ENCODE measurements around the gene SORCS2.

Gene SORCS2

GRCh38 chr4:7708238-7708637, 515.9 kb downstream of the SORCS2 start:
- DNase-seq: no peak

GRCh38 chr4:7708981-7709380, 516.6 kb downstream of the SORCS2 start:
- no peak for DNase-seq

GRCh38 chr4:7709431-7709830, 517.1 kb downstream of the SORCS2 start:
- no peak for DNase-seq

DNA sequence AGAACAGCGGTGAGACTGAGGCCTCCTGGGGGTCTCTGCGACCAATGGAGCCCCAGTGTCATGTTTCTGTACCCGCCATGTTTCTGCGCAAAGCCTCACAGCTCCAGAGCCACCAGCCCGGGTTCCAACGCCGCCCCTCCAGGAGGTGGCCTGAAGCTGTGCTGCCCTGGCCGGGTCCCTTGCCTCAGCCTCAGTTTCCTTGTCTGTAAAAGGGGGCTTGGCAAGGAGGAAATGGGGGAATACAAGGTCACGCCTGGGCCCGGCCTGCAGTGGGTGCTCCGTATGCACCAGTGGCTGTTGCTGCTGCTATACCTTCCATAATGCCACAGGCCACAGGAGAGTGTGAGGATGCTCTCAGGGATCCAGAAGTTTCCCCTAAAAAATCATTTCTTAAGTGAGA, 517.8 kb downstream of the SORCS2 start:
- DNase-seq: no peak

GRCh38 chr4:7710576-7711306, 518.4 kb downstream of the SORCS2 start:
- DNase-seq: no peak

DNA sequence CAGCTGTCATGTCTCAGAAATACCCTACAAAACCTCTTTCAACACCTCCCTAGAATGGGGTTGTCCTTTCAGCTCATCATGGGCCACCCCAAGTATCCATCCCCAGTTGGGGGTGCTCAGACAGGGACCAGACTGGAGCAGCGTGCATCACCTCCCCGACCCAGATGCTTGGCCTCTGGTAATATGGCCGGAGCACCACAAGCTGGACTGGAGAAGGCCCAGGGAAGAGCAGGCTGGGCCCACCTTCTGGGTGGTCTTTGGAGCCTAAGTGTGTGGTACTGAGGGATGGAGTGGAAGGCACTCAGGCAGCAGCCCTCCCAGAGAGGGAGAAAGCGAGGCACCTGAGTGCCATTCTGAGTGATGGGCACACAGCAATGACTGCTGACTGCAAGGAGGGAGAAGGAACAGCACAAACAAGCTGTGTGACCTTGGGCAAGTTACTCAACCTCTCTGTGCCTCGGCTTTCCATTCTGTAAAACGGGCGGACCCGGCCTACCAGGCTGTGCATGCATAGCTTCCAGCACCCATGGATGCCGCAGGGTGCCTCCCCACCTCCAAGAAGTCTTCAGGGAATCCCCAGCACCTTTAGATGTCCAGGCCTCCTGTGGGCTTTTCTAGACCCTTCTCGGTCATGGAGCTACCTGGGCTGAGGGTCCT, 519.1 kb downstream of the SORCS2 start:
- DNase-seq: no peak

- no peak for DNase-seq
Measured at GRCh38 chr4:7712021-7712671, 519.8 kb downstream of the SORCS2 start.

GRCh38 chr4:7713757-7714156, 521.4 kb downstream of the SORCS2 start:
- no peak for DNase-seq

GRCh38 chr4:7714176-7714575, 521.8 kb downstream of the SORCS2 start:
- no peak for DNase-seq

GRCh38 chr4:7714738-7715137, 522.4 kb downstream of the SORCS2 start:
- DNase-seq: no peak

DNA sequence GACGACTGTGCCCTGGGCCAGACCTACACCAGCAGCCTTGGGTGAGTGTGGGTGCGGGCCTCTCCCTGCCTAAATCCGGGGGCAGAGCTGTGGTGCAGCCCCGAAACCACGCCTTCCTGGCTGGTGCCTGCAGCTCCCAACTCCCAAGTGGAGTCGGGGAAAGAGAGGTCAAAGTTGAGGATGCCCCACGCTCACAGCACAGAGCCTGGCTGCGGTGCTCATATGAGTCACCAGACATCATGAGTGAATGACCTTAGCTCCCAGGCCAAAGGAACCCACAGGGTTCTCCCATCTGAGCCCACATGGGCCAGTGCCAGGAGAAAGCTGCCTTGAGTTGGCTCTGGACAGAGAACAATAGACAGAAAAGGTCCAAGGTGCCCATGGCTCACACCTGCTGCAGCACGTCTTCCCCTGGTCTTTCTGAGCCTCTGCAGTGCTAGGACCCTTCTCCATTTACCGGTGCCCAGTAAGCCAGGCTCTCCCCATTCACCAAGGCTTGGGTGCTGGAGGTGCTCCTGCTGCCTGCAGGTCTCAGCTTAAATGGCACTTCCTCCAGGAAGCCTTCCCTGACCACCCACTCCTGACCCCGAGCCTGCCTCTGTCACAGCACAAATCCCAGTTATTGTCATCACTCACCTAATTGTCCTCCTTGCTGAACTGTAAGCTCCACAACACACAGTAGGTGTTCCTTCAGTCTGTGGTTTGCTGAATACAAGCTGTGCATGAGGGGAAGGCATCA, 523.1 kb downstream of the SORCS2 start:
- peak; percentile 45 to 73 for DNase-seq

- peak; percentile 90 to 93 for DNase-seq
Measured at GRCh38 chr4:7716010-7716721, 523.8 kb downstream of the SORCS2 start.

DNA sequence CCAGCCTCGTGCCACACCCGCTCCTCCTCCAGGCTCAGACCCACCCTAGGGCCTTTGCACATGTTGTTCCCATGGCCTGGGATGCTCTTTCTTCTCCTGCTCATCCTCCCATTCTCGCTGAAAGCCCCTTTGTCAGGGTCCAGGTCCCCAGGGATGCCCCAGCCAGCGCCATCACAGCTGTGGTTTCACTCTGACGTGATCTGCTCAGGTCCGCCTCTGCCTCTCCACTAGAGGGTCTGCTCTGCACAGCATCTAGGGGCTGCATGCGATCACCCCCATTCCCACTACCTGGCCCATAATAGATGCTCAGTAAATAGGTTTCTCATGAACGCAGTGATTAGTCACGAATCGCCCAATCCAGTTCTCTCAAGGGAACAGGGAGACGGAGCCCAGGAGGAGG, 524.8 kb downstream of the SORCS2 start:
- no peak for DNase-seq

- DNase-seq: no peak
Measured at GRCh38 chr4:7717946-7718490, 525.7 kb downstream of the SORCS2 start.

DNA sequence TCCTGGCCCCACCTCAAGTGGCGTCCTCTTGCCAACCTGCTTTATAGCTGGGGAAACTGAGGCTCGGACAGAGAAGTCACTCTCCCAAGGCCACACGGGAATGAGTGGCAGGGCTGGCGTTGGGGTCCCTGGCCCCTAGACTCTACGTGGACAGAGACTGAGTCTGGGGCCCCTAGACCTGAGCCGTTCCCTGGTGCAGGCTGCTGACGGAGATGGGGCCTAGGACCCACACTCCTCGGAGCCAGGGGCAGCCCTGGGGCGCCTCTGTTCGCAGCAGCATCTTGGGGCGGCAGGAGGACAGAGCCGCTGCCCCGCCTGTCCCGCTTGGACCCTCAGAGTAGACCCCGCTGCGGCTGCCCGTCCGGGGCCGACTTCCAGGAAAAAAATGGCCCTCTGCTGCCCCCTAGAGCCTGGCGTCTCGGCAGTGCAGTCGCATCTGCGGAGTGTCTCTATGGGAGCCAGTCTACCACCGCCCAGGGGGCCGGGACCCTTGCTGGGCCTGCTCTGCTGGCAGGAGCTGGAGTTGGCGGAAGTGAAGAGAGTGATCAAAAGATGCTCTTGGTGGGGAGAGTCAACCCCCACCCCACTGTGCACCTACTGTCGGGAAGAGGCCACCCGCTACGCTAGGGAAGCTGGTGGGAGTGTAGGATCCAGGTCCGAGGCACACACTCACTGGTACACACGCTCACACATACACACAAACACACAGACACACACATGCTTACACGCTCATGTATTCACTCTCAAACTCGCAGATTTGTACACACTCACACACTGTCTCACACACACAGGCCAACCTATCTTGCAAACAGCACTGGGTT, 527.2 kb downstream of the SORCS2 start:
- peak; percentile 6 to 65 for DNase-seq

- DNase-seq: no peak
Measured at GRCh38 chr4:7721984-7722551, 529.7 kb downstream of the SORCS2 start.

DNA sequence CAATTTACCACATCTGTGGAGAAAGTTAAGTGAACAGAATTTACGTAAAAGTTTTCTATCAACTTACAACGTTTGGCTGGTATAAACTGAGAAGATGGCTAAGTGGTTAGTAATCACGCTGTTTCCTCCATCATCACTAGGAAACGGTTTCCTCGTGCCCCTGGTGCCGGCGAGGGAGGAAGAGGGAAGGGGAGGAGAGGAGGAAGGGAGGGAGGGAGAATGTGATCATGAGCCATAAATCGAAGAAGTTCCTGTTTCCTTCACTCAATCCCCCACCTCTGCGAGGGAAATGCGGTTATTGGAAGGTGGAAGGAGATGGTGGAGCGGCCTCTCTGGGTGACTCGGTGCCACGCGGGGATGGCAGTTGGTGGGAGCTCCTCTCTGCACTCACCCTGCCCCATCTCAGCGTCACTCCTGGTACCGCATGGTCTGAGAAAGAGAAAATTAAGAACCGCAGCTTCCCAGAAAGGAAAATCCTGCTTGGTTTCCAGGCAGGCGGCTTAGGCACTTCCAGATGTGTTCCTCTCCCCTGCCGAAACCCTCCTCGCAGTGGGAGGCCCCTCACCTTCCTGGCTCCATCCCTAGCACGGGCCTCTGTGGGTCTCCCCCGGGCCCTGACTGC, 530.5 kb downstream of the SORCS2 start:
- DNase-seq: peak in 1 of 2 donors; percentile 17

DNA sequence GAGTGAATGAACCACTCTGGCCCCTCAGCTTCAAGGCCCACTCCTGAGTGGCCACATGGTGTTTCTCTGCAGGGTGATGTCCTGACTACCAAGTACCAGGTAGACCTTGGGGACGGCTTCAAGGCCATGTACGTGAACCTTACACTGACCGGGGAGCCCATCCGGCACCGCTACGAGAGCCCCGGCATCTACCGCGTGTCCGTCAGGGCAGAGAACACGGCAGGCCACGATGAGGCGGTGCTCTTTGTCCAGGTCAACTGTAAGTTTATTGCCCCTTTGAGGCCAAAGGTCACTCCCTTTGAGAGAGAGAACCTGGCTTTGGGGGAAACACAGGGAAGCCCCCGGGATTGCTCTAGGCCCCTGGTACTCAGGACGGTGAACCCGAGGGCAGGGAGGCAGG, 531.3 kb downstream of the SORCS2 start:
- DNase-seq: no peak

DNA sequence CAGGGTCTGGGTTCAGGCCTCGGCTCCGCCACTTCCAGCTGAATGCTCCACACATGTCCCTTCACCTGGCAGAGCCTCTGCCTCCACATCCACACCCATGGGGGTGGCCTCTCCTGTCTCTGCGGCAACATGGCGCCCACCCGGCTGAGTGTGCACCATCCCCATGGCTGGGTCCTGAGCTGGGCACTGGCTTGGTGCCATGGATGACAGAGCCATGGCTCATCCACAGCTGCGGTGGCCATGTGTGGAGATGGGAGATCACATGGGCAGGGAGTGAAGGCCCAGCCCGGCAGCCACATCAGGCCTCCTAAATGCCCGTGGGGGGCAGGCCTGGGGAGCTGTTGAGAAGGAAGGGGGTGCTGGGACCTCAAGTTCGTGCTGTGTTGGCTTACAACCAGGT, 533.6 kb downstream of the SORCS2 start:
- no peak for DNase-seq

DNA sequence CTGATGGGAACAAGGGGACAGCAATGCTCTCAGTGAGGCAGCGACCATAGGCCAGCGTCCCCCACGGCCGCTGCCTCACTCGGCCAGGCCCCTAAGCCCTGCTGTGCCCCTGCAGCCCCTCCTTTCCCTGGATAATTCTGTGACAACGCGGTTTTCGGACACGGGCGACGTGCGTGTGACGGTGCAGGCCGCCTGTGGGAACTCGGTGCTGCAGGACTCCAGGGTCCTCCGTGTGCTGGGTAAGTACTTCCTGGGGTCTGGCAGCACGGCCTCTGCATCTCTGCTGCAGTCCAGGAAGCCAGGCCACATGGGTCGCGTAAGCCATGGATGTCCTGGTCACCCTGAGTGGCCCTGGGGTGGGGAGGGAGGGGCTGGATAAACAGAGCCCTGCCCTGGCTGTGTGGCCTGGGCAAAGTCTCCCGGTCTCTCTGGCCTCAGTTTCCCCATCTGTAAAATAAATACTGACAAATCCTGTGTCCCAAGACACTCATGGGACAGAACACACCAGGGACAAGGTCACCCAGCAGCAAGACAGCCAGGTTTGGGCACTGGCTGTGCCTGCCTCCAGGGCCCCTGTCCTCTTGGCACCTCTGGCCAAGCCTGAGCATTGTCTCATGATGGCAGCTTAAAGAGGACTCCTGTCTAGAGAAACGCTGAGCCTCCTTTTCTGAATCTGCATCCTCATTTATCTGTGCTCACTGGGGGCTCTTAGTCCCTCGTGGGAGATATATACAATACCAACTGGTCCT, 534.5 kb downstream of the SORCS2 start:
- DNase-seq: no peak
